RWPE1 (cell line): ENCODE data around the gene ASB2.

Experiments used
- CTCF ChIA-PET: fragments of 350-600 bp; sonication (Branson Sonifier 250); formaldehyde crosslinking; extraction: SDS; loops from one replicate; lab custom pipeline; 2021; lab: Yijun Ruan, JAX
- POLR2A ChIA-PET: fragments of 400-600 bp; formaldehyde crosslinking; extraction: SDS; loops from one replicate; lab custom pipeline; 2020; ENCODE audit warnings: antibody characterized with exemption; ENCODE audit not compliant: low non-redundant PET; lab: Yijun Ruan, JAX
- DNase-seq: peaks from one replicate; pipeline ENCODE4 v3.0.0; 2012; ENCODE audit warnings: low spot score
- H3K27ac ChIP-seq: fragments of 450-650 bp; 2 replicates; pipeline ENCODE4 v1.5.1; 2017
- TF ChIP-seq, protein P1 (sequence below): fragments of 450-650 bp; conservative IDR thresholded peaks from 2 replicates; pipeline ENCODE4 v1.5.1; 2017; ENCODE audit warnings: low read depth, mild to moderate bottlenecking

Gene ASB2

DNA sequence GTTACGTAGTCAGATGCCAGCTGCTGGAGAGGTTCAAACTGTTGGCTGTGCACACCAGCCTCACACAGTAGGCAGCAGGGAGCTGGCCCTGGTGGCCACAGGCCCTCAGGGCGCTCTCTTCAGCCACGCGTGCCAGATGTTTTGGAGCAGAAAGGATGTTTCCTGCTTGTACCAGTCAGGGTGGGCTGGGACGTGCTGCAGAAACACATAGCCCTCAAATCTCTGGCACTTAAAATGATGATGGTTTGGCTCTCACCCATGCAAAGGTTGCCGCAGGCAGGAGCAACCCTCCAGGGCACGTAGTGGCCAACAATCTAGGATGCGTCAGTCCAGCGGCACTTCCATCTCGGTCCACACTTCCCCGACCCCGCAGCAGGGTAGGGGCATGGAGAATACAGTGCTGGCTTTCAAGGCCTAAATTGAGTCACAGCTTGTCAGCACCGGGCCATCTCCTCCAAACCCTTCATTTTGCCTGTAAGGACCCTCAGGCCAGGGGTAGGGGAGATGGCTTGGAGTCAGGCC is 50.9 kb downstream of the ASB2 start:
- TF ChIP-seq, protein P1, sequence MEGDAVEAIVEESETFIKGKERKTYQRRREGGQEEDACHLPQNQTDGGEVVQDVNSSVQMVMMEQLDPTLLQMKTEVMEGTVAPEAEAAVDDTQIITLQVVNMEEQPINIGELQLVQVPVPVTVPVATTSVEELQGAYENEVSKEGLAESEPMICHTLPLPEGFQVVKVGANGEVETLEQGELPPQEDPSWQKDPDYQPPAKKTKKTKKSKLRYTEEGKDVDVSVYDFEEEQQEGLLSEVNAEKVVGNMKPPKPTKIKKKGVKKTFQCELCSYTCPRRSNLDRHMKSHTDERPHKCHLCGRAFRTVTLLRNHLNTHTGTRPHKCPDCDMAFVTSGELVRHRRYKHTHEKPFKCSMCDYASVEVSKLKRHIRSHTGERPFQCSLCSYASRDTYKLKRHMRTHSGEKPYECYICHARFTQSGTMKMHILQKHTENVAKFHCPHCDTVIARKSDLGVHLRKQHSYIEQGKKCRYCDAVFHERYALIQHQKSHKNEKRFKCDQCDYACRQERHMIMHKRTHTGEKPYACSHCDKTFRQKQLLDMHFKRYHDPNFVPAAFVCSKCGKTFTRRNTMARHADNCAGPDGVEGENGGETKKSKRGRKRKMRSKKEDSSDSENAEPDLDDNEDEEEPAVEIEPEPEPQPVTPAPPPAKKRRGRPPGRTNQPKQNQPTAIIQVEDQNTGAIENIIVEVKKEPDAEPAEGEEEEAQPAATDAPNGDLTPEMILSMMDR, result no peak
- no peak overlapping the region for H3K27ac ChIP-seq
- POLR2A ChIA-PET, result no interaction called here
- DNase-seq, result no peak
- CTCF ChIA-PET, result interaction anchor here (0.7 to 0.9 kb wide), 2 partner anchors 10 to 16 kb away, joined by 3 read pairs; no protein-coding TSS in a partner anchor

- ChIA-PET CTCF (interaction anchor here (0.7 to 0.9 kb wide), 2 partner anchors 11 to 15 kb away, joined by 3 read pairs; no protein-coding TSS in a partner anchor), POLR2A (no interaction called here)
- H3K27ac ChIP-seq, result no peak overlapping the region
- DNase-seq, result no peak
- TF ChIP-seq, protein P1, result no peak
Measured at GRCh38 chr14:93924592-93925355, 51.6 kb downstream of the ASB2 start.

- DNase-seq, result no peak
- ChIA-PET POLR2A (no interaction called here), CTCF (interaction anchor here (0.6 to 0.7 kb wide), 4 partner anchors 13 to 337 kb away, joined by 3 to 4 read pairs (median 4); no protein-coding TSS in a partner anchor)
- H3K27ac ChIP-seq, result no peak overlapping the region
- TF ChIP-seq, protein P1, result no peak
Measured at GRCh38 chr14:93923626-93924025, 52.7 kb downstream of the ASB2 start.

DNA sequence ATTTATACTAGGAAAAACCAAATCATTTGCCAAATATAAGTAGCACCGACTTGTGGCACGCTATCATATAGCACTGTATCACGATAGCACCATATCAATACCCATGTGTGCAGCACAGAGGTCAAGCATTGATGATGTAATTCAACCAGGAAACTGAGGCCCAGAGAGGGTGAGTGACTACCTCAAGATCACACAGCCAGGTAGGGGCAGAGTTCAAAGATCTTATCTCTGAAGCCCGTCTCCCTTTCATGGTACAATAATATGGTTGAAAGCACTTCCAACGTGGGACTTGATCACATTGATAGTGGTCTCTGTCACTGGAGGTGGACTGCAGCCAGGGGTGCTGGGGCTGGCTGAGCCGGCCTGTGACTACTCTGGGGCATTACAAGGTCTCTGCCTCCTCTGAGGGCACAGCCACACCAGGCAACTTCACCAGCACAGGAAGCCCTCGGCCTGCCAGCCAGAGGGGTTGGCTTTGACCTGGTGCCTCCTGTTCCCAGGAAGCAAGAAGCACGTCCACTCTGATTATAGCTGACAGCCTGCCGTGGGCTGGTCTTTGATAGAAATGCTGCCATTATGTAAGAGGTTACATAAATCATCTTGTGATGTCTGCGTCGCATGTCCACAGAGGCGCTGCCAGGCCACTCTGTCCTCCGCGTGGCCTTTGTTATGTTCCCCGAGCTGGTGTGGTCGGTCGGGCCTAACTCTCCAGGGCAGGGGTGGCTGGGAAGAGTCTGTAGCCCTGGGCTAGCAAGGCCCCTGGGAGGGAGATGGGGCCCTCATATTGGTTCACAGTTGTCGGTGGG is 55.2 kb downstream of the ASB2 start:
- ChIA-PET POLR2A (no interaction called here), CTCF (interaction anchor here (0.6 kb wide), 1 partner anchor 293 kb away, joined by 3 read pairs; no protein-coding TSS in a partner anchor)
- TF ChIP-seq, protein P1, result no peak
- DNase-seq, result no peak
- H3K27ac ChIP-seq, result no peak overlapping the region

- DNase-seq, result no peak
- TF ChIP-seq, protein P1, result no peak
- no peak overlapping the region for H3K27ac ChIP-seq
- ChIA-PET CTCF (no interaction called here), POLR2A (no interaction called here)
Measured at GRCh38 chr14:93917141-93917540, 59.2 kb downstream of the ASB2 start.

GRCh38 chr14:93916498-93916897 is 59.9 kb downstream of the ASB2 start:
- POLR2A ChIA-PET, result no interaction called here
- TF ChIP-seq, protein P1, result no peak
- CTCF ChIA-PET, result no interaction called here

More at GRCh38 chr14:93916498-93916897, 59.9 kb downstream of the ASB2 start:
- H3K27ac ChIP-seq, result no peak overlapping the region
- no peak for DNase-seq
